Measurements from ENCODE around the gene NR2C1.

The NR2C1 gene

DNA sequence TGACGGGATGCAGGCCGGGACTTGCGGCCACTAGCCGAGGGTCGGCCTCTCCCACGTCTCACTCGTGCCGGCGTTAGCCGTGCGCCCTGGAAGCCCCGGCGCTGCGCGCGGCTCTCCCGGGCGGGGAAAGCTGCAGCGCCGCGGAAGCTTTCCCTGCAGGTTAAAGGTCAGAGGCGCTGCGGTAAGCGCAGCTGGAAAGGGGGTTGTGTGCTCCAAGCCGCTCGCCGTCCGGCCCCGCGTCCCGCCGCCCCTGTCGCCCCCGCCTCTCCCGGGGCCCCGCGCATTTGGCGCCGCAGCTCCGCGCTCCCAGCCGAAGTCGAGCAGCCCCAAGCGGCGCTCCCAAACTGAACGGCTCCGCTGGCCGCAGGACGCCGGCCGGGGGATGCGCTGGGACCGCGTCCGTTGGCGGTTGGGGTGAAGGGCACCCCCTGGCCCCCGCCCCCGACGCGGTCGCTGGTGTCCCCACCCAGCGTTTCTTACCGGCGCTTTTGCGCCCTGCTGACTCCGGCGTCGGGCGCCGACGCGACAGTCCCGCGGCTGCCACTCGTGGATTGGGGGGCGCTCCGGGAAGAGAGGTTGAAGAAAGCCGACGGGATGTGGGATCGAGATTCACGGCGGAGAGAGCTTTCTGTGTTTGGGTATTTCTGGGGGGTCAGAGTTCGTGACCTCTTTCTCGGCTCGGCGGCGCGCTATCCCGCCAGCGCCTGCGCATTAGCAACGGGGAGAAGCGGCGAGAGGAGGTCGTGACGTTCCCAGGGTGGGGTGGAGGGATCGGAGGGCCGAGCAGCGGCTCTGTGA lies at the start of gene NR2C1:
TSS of gene NR2C1 (minus strand) at position 719 of the 798 bp plus-strand sequence. CDS start 6,234 bp downstream, outside the sequence.
- no peak for TF ChIP-seq EZH2phosphoT487 (IDR thresholded peaks at IDR 0.05; ENCODE audit: borderline replicate concordance, low read length)
- TF ChIP-seq, protein P1, sequence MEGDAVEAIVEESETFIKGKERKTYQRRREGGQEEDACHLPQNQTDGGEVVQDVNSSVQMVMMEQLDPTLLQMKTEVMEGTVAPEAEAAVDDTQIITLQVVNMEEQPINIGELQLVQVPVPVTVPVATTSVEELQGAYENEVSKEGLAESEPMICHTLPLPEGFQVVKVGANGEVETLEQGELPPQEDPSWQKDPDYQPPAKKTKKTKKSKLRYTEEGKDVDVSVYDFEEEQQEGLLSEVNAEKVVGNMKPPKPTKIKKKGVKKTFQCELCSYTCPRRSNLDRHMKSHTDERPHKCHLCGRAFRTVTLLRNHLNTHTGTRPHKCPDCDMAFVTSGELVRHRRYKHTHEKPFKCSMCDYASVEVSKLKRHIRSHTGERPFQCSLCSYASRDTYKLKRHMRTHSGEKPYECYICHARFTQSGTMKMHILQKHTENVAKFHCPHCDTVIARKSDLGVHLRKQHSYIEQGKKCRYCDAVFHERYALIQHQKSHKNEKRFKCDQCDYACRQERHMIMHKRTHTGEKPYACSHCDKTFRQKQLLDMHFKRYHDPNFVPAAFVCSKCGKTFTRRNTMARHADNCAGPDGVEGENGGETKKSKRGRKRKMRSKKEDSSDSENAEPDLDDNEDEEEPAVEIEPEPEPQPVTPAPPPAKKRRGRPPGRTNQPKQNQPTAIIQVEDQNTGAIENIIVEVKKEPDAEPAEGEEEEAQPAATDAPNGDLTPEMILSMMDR (IDR thresholded peaks at IDR 0.05; ENCODE audit: low read depth, low read length, poor library complexity, severe bottlenecking): no peak
- Histone ChIP-seq H3K9me3 (ENCODE audit: control insufficient read depth, insufficient read depth, low read length) (no peaks in the 10 kb centered on the region), H3K9me2 (replicated peaks; ENCODE audit: control insufficient read depth, low read length) (no peaks in the 10 kb centered on the region), H3K4me2 (ENCODE audit: low read length) (peak within 1 kb of the TSS; percentile 62), H4K20me1 (ENCODE audit: control insufficient read depth, insufficient read depth, low read depth, low read length) (no peaks in the 10 kb centered on the region), H3K36me3 (ENCODE audit: control insufficient read depth, low read length) (peaks cover 30% of the 10 kb centered on the region), H3K79me2 (ENCODE audit: control insufficient read depth, low read length) (peaks cover 52% of the 10 kb centered on the region), H3K27me3 (ENCODE audit: control insufficient read depth, low read length) (no peaks in the 10 kb centered on the region), H3F3A (ENCODE audit: control insufficient read depth, insufficient read depth) (peaks cover 24% of the 10 kb centered on the region), H3K4me3 (ENCODE audit: low read length) (peak within 1 kb of the TSS; percentile 98), H3K27ac (ENCODE audit: low read depth, low read length) (peak within 1 kb of the TSS; percentile 61), H3K4me1 (ENCODE audit: control insufficient read depth, low read length) (peaks cover 18% of the 10 kb centered on the region)

DNA sequence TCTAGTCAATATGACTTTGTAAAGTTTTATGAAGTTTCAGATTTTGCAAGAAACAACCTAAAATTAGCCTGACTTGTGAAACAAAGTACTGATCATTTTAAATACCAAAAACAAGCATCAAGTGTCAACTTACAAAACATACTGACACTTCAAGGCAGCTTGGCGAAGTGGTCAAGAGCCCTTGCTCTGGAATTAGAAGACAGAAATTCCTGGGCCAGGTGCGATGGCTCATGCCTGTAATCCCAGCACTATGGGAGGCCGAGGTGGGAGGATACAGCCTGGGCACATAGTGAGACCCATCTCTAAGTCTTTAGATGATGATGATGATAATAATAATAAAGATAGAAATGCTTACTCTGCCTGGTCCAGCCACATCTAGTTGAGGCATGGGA lies 45.4 kb upstream of the NR2C1 start:
- no peaks in the 10 kb centered on the region for H3K9me3 ChIP-seq (ENCODE audit: control insufficient read depth, insufficient read depth, low read length)
- H3K36me3 ChIP-seq (ENCODE audit: control insufficient read depth, low read length): peaks cover 62% of the 10 kb centered on the region
- no peak for TF ChIP-seq EZH2phosphoT487 (IDR thresholded peaks at IDR 0.05; ENCODE audit: borderline replicate concordance, low read length)
- H3K4me1 ChIP-seq (ENCODE audit: control insufficient read depth, low read length): peaks cover 15% of the 10 kb centered on the region
- peaks cover 5% of the 10 kb centered on the region for H3K79me2 ChIP-seq (ENCODE audit: control insufficient read depth, low read length)
- no peaks in the 10 kb centered on the region for H3K9me2 ChIP-seq (replicated peaks; ENCODE audit: control insufficient read depth, low read length)
- no peak overlapping the region for H3K4me2 ChIP-seq (ENCODE audit: low read length)
- no peaks in the 10 kb centered on the region for H4K20me1 ChIP-seq (ENCODE audit: control insufficient read depth, insufficient read depth, low read depth, low read length)
- no peaks in the 10 kb centered on the region for H3K27me3 ChIP-seq (ENCODE audit: control insufficient read depth, low read length)
- peaks cover 19% of the 10 kb centered on the region; the same call in 1 of the 2 replicates for H3F3A ChIP-seq (ENCODE audit: control insufficient read depth, insufficient read depth)
- no peak overlapping the region for H3K27ac ChIP-seq (ENCODE audit: low read depth, low read length)
- H3K4me3 ChIP-seq (ENCODE audit: low read length): no peak overlapping the region

DNA sequence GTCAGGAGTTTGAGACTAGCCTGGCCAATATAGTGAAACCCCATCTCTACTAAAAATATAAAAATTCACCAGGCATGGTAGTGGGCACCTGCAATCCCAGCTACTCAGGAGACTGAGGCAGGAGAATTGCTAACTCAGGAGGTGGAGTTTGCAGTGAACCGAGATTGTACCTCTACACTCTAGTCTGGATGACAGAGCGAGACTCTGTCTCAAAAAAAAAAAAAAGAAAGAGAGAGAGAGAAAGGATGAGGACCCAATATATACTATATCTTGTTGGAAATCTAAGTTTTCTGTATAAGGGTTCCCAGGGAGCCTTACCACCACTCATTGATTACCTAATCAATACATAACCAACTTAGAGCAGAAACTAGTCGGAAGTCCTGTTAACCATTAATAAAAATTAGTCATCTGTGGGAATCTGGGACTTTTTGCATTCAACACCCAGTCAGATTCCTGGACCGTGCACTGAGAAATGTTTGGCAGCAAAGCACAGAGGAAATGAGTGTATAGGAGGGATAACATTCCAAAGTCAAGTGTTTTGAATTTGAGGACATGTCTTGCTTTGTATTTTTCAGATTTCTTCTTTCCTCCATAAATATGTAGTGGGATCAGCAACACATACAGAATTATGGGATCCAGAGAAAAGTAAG lies 44.8 kb upstream of the NR2C1 start:
- Histone ChIP-seq H3F3A (ENCODE audit: control insufficient read depth, insufficient read depth) (peaks cover 19% of the 10 kb centered on the region; the same call in 1 of the 2 replicates), H3K79me2 (ENCODE audit: control insufficient read depth, low read length) (peaks cover 5% of the 10 kb centered on the region), H3K27me3 (ENCODE audit: control insufficient read depth, low read length) (no peaks in the 10 kb centered on the region), H3K4me1 (ENCODE audit: control insufficient read depth, low read length) (peaks cover 15% of the 10 kb centered on the region), H3K4me3 (ENCODE audit: low read length) (no peak overlapping the region), H3K27ac (ENCODE audit: low read depth, low read length) (no peak overlapping the region), H3K36me3 (ENCODE audit: control insufficient read depth, low read length) (peaks cover 66% of the 10 kb centered on the region), H4K20me1 (ENCODE audit: control insufficient read depth, insufficient read depth, low read depth, low read length) (no peaks in the 10 kb centered on the region), H3K9me3 (ENCODE audit: control insufficient read depth, insufficient read depth, low read length) (no peaks in the 10 kb centered on the region), H3K9me2 (replicated peaks; ENCODE audit: control insufficient read depth, low read length) (no peaks in the 10 kb centered on the region), H3K4me2 (ENCODE audit: low read length) (no peak overlapping the region)
- TF ChIP-seq EZH2phosphoT487 (IDR thresholded peaks at IDR 0.05; ENCODE audit: borderline replicate concordance, low read length): no peak
- TF ChIP-seq, protein P1 (IDR thresholded peaks at IDR 0.05; ENCODE audit: low read depth, low read length, poor library complexity, severe bottlenecking): no peak
